Panc1 (cell line): ENCODE data around the gene FANCB.

Source experiments
- CTCF ChIP-seq: fragments of 450-650 bp; IDR thresholded peaks from 2 replicates; pipeline ENCODE4 v1.5.1; 2017; ENCODE audit warnings: mild to moderate bottlenecking
- SIN3A ChIP-seq: IDR thresholded peaks from 2 replicates; pipeline ENCODE4 v1.6.1; 2012; ENCODE audit warnings: low read depth, mild to moderate bottlenecking, low read length, moderate library complexity, borderline replicate concordance; ENCODE audit not compliant: insufficient read depth

DNA sequence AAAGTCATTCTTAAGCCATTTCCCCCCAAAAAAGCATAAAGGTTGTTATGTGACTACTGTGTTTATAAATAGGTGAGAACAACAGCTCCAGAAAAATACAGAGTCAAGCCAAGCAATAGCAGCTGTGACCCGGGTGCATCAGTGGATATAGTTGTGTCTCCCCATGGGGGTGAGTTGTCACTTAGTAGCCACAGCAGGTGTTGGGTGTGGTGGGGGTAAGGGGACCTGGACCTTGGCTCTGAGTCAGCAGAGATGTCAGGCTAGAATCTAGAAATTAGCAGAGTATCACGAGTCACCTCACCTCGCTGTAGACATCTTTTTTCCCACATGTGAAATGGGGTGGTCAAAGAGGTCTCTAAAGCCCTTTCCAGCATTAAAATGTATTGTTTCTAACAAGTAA is 42.7 kb upstream of the FANCB start:
- TF ChIP-seq SIN3A (no peak), CTCF (no peak)
